Measurements from ENCODE around the gene PRR30.

DNA sequence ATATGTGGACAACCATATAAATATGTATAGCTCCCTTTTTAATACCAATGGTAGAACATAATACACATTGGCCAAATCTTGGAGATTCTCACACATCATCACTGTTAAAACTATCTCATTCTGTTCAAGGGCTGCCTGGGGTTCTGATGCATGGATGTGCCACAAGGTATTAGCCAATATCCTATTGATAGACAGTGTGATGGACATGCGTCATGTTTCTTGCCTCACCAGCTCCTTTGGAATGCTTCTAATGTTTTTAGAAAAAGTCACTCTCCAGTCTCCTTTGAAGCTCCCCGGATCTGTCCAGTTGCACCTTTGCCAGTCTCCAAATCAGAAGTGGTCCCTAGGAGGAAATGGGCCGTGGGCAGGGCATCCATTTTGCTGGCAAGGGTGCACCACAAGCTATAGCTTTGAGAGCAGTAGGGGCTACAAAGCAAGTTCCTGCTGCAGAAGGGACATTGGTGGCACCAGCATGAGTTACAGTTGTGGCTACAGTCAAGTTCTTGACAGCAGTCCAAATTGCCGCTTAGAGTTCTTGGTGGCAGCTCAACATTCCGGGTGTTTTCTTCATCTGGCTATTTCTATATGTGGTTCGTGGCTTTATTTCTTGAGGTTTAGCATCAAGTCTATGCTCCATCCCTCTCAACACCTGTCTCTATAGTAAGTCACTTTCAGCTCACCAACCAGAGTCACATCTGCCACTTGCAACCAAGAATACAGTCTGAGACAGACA lies 47.6 kb upstream of the PRR30 start:
- TF ChIP-seq, protein P1, sequence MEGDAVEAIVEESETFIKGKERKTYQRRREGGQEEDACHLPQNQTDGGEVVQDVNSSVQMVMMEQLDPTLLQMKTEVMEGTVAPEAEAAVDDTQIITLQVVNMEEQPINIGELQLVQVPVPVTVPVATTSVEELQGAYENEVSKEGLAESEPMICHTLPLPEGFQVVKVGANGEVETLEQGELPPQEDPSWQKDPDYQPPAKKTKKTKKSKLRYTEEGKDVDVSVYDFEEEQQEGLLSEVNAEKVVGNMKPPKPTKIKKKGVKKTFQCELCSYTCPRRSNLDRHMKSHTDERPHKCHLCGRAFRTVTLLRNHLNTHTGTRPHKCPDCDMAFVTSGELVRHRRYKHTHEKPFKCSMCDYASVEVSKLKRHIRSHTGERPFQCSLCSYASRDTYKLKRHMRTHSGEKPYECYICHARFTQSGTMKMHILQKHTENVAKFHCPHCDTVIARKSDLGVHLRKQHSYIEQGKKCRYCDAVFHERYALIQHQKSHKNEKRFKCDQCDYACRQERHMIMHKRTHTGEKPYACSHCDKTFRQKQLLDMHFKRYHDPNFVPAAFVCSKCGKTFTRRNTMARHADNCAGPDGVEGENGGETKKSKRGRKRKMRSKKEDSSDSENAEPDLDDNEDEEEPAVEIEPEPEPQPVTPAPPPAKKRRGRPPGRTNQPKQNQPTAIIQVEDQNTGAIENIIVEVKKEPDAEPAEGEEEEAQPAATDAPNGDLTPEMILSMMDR (IDR thresholded peaks at IDR 0.05): no peak
- no peak for TF ChIP-seq POLR2A (IDR thresholded peaks at IDR 0.05)
